Endothelial cell (in vitro differentiated cells): ENCODE measurements around the gene PNMA8A. TPM values are rescaled to one million over a fixed set of nuclear protein-coding genes. Genes with fewer than 3 reads are reported as not detected.

ENCODE experiments used
- DNase-seq: peaks from one replicate; pipeline ENCODE4 v3.0.0; 2021; ENCODE audit warnings: low spot score
- H3K27ac Mint-ChIP-seq: one replicate; pipeline ENCODE4 v1.8.0; 2021; ENCODE audit warnings: mixed read lengths, inconsistent platforms; ENCODE audit not compliant: unreplicated experiment
- H3K27me3 Mint-ChIP-seq: one replicate; pipeline ENCODE4 v1.8.0; 2021; ENCODE audit warnings: mild to moderate bottlenecking, moderate library complexity, mixed read lengths, inconsistent platforms; ENCODE audit not compliant: unreplicated experiment
- H3K36me3 Mint-ChIP-seq: one replicate; pipeline ENCODE4 v1.8.0; 2021; ENCODE audit warnings: mild to moderate bottlenecking, low read depth, mixed read lengths, inconsistent platforms; ENCODE audit not compliant: unreplicated experiment
- H3K4me1 Mint-ChIP-seq: one replicate; pipeline ENCODE4 v1.8.0; 2021; ENCODE audit warnings: mild to moderate bottlenecking, mixed read lengths, inconsistent platforms; ENCODE audit not compliant: unreplicated experiment
- H3K4me3 Mint-ChIP-seq: one replicate; pipeline ENCODE4 v1.8.0; 2021; ENCODE audit warnings: mild to moderate bottlenecking, mixed read lengths, inconsistent platforms; ENCODE audit not compliant: unreplicated experiment
- H3K9me3 Mint-ChIP-seq: one replicate; pipeline ENCODE4 v1.8.0; 2021; ENCODE audit warnings: mixed read lengths, inconsistent platforms; ENCODE audit not compliant: unreplicated experiment
- total RNA-seq: library from RNA; stranded (reverse); fragmentation: NEBNext Ultra II Directional; extraction: Animal tissue kit (Norgen Biotek cat#: 25700); gene quantifications from one replicate; pipeline ENCODE4 v1.2.1, GENCODE V29; 2021; ENCODE audit not compliant: unreplicated experiment
- TF ChIP-seq, protein P1 (sequence below): fragments of 200-600 bp; sonication (generic); IDR thresholded peaks from one replicate; pipeline ENCODE4 v1.5.0; 2021; ENCODE audit warnings: antibody characterized with exemption; ENCODE audit not compliant: unreplicated experiment

Gene PNMA8A
- total RNA-seq, 1 donor from 2014 or later: 12.4 TPM

DNA sequence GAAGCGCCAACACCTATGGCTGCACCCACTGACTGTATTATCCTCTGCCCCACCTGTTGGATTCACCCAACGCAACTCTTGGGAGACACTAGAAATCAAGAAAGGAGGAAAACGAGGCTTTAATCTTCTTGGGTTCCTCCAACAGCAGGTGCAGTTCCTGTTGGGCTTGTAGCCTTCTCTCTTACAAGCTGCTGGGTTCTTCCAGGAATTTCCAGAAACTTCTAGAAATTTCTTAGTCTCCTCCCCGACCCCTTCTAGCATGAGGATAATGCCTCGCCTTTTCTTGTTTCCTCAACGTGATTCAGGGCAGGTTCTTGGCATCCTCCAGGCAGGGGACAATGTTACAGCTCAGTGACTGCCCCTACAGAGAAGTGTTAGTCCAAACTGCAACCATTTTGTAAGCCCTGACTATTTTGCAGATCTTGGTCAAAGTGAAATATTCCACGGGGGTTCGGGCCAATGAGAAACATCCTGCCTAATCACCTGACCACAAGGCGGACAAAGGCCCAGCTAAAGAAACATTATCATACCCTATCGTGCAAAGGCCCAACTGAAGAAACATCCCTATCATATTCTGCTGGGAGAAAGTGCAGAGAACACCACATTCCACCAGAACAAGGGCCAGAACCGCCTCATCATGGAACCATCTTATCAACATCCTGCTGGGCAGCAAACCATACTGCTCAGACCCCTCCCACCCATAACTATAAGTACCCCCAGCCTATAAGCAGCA, 614 bp upstream of the PNMA8A start:
- Mint-ChIP-seq H3K36me3 (peaks cover 15% of the 10 kb centered on the region), H3K4me1 (peaks cover 9% of the 10 kb centered on the region), H3K27me3 (peaks cover 6% of the 10 kb centered on the region), H3K27ac (no peak overlapping the region), H3K4me3 (peak overlapping the region; percentile 76), H3K9me3 (no peaks in the 10 kb centered on the region)
- DNase-seq: no peak
- TF ChIP-seq, protein P1, sequence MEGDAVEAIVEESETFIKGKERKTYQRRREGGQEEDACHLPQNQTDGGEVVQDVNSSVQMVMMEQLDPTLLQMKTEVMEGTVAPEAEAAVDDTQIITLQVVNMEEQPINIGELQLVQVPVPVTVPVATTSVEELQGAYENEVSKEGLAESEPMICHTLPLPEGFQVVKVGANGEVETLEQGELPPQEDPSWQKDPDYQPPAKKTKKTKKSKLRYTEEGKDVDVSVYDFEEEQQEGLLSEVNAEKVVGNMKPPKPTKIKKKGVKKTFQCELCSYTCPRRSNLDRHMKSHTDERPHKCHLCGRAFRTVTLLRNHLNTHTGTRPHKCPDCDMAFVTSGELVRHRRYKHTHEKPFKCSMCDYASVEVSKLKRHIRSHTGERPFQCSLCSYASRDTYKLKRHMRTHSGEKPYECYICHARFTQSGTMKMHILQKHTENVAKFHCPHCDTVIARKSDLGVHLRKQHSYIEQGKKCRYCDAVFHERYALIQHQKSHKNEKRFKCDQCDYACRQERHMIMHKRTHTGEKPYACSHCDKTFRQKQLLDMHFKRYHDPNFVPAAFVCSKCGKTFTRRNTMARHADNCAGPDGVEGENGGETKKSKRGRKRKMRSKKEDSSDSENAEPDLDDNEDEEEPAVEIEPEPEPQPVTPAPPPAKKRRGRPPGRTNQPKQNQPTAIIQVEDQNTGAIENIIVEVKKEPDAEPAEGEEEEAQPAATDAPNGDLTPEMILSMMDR: no peak

DNA sequence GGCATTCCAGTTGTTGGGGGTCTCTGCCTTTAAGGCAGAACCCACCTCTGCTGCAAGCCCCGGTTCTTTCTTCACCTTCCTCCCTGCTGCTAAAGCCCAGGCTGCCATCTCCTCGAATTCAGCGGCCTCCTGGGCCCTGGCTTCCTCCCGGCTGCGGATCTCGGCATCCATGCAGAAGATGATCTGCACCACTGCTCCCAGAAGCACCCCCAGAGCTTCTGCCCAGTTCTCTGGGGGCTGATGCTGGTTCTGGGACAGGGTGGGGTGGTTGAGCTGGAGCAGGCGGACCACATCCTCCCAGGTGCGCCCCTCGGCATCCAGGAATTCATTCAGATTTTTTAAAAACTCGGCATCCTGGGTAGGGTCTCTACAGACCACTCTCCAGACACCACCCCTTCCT, 987 bp downstream of the PNMA8A start:
- peaks cover 6% of the 10 kb centered on the region for H3K27me3 Mint-ChIP-seq

DNA sequence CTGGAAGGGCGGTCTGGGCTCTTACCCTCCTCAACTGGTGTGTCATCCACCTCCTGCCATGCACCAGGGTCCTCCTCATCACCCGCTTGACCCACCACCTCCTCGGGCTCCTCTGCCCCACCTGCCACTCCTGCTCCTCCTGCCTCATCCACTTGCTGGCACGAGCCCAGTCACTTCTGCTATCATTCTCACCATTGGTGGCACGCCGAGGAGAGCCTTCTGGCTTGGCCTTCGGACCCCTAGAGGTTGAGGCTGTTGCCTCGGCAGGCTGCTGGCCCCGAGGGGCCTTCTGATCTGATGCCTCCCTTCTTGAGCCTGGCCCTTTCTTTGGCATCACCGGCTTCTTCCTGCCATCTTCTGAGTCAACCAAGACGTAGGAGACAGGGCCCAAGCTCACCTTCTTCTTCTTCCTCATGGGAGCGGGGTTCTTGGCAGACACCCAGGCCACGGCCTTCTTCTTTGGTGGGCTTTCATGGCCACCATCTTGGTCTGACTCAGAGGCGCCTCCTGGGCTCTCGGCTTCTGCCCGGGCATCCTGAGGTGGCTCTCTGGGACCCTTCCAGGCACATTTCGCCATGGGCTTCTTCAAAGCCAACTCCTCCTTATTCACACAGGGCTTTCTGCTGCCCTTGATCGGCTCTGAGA, 1.7 kb downstream of the PNMA8A start:
- Mint-ChIP-seq H3K27me3 (peaks cover 8% of the 10 kb centered on the region), H3K9me3 (no peaks in the 10 kb centered on the region), H3K4me1 (peaks cover 9% of the 10 kb centered on the region), H3K36me3 (peaks cover 17% of the 10 kb centered on the region), H3K4me3 (no peak overlapping the region), H3K27ac (no peak overlapping the region)
- TF ChIP-seq, protein P1: no peak
- DNase-seq: no peak

More for the DNA sequence above, 987 bp downstream of the PNMA8A start:
- Mint-ChIP-seq H3K36me3 (peaks cover 17% of the 10 kb centered on the region), H3K4me1 (peaks cover 9% of the 10 kb centered on the region), H3K27ac (no peak overlapping the region), H3K9me3 (no peaks in the 10 kb centered on the region), H3K4me3 (no peak overlapping the region)
- DNase-seq: no peak
- TF ChIP-seq, protein P1: no peak

DNA sequence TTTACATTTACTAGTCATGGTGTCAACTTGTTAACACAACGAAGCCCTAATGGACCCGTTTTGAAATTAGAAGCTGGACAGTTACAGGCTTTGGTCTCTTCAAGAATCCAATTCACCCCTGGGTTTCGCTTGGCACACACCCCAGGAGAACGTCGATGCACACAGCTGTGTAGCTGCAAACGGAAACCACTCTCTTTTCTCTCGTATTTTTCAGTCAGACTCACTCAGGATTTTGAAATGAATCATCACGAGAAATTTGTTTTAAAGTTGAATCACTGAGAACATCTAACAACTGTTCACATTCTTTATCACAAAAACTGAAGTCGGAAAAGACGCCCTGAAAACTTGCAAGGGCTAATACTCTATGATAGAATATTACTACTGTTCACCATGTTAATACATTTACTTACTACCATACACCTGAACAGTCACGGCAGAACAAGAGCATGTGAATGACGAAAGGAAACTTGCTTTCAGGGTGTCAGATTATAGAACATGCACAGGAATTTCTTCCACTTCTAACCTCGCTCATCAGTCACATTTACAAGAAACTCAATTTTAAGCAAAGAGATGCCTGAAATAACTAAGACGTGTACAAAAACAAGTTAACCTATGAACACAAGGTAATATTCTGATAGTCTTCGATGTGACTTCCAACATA, 4.7 kb downstream of the PNMA8A start:
- peaks cover 17% of the 10 kb centered on the region for H3K36me3 Mint-ChIP-seq
- H3K9me3 Mint-ChIP-seq: no peaks in the 10 kb centered on the region
- no peak overlapping the region for H3K27ac Mint-ChIP-seq
- no peak for DNase-seq
- H3K4me3 Mint-ChIP-seq: no peak overlapping the region
- H3K27me3 Mint-ChIP-seq: peaks cover 7% of the 10 kb centered on the region
- peaks cover 5% of the 10 kb centered on the region for H3K4me1 Mint-ChIP-seq
- TF ChIP-seq, protein P1: no peak

DNA sequence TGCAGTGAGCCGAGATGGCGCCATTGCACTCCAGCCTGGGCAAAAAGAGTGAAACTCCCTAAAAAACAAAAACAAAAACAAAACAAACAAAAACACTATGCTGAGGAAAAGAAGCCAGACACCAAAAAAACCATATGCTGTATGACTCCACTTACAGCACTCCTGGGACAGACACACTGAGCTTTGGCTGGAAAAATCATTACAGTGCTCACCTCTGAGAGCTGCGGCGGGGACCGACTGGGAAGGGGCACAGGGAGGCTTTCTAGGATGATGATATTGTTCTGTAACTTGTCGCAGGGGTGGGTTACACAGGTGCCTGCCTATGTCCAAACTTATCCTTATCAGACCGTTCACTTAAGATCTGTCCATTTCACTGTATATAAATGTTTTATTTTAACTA, 7.8 kb downstream of the PNMA8A start:
- Mint-ChIP-seq H3K4me3 (no peak overlapping the region), H3K36me3 (peaks cover 14% of the 10 kb centered on the region), H3K27ac (no peak overlapping the region), H3K27me3 (peaks cover 4% of the 10 kb centered on the region), H3K4me1 (no peaks in the 10 kb centered on the region), H3K9me3 (no peaks in the 10 kb centered on the region)
- no peak for DNase-seq
- TF ChIP-seq, protein P1: no peak
